Naive thymus-derived CD4-positive, alpha-beta T cell (primary cell): ENCODE measurements around the gene ST6GALNAC4. TPM values are rescaled to one million over a fixed set of nuclear protein-coding genes. Genes with fewer than 3 reads are reported as not detected.

Source experiments
- ATAC-seq: fragments of 150-1000 bp; cut with Tn5 transposase; 2 replicates; pipeline ENCODE4 v1.10.0; 2021; ENCODE audit warnings: mild to moderate bottlenecking, moderate library complexity
- CTCF ChIA-PET: fragments of 350-600 bp; sonication (Branson Sonifier 250); formaldehyde crosslinking; loops from one replicate; lab custom pipeline; 2021; ENCODE audit warnings: antibody characterized with exemption; lab: Charles Lee
- POLR2A ChIA-PET: fragments of 350-600 bp; sonication (Branson Sonifier 250); formaldehyde crosslinking; loops from one replicate; lab custom pipeline; 2021; ENCODE audit warnings: antibody characterized with exemption, inconsistent platforms; lab: Charles Lee
- DNase-seq, 9 donors: peaks; one replicate each; pipeline versions ENCODE4 v3.0.0 to v3.0.0-alpha.2; 2020 to 2022; ENCODE audit warnings: mixed read lengths in 1 of 9
- H3K27ac ChIP-seq: one replicate; pipeline ENCODE4 v1.7.0; 2013; ENCODE audit warnings: mild to moderate bottlenecking, low read depth, low read length, moderate library complexity
- H3K27me3 ChIP-seq, 2 donors: one replicate each; pipeline ENCODE4 v1.7.0; 2013; ENCODE audit warnings: low read length in 2 of 2, mild to moderate bottlenecking in 2 of 2, moderate library complexity in 2 of 2; ENCODE audit not compliant: control insufficient read depth in 2 of 2, insufficient read depth in 2 of 2
- H3K36me3 ChIP-seq, 3 experiments: 1 replicate in 2 of 3; 2 replicates in 1 of 3; pipeline ENCODE4 v1.7.0; 2013; ENCODE audit warnings: low read length in 3 of 3, mild to moderate bottlenecking in 3 of 3, moderate library complexity in 1 of 3; ENCODE audit not compliant: insufficient read depth in 3 of 3, control insufficient read depth in 2 of 3
- H3K4me1 ChIP-seq, 2 donors: one replicate each; pipeline ENCODE4 v1.7.0; 2013; ENCODE audit warnings: low read length in 2 of 2, mild to moderate bottlenecking in 2 of 2, moderate library complexity in 1 of 2; ENCODE audit not compliant: control insufficient read depth in 2 of 2, insufficient read depth in 2 of 2
- H3K4me3 ChIP-seq: 2 replicates; pipeline ENCODE4 v1.7.0; 2013; ENCODE audit warnings: mild to moderate bottlenecking, low read length
- H3K9me3 ChIP-seq, 3 experiments: 1 replicate in 2 of 3; 2 replicates in 1 of 3; pipeline ENCODE4 v1.7.0; 2013; ENCODE audit warnings: low read length in 3 of 3; ENCODE audit not compliant: control insufficient read depth in 2 of 3
- H3K27ac Mint-ChIP-seq, 9 donors: one replicate each; pipeline ENCODE4 v1.8.0; 2020 to 2022; ENCODE audit warnings: mixed read lengths in 9 of 9, mild to moderate bottlenecking in 8 of 9, moderate library complexity in 5 of 9, inconsistent platforms in 2 of 9
- H3K27me3 Mint-ChIP-seq, 5 donors: one replicate each; pipeline ENCODE4 v1.8.0; 2021 to 2022; ENCODE audit warnings: mixed read lengths in 5 of 5, mild to moderate bottlenecking in 1 of 5
- H3K36me3 Mint-ChIP-seq, 5 donors: one replicate each; pipeline ENCODE4 v1.8.0; 2020 to 2022; ENCODE audit warnings: mixed read lengths in 5 of 5, mild to moderate bottlenecking in 3 of 5, inconsistent platforms in 1 of 5
- H3K4me1 Mint-ChIP-seq, 7 donors: one replicate each; pipeline ENCODE4 v1.8.0; 2020 to 2022; ENCODE audit warnings: mixed read lengths in 7 of 7, mild to moderate bottlenecking in 3 of 7, inconsistent platforms in 1 of 7
- H3K4me3 Mint-ChIP-seq, 10 donors: one replicate each; pipeline ENCODE4 v1.8.0; 2020 to 2022; ENCODE audit warnings: mild to moderate bottlenecking in 10 of 10, mixed read lengths in 10 of 10, moderate library complexity in 6 of 10, inconsistent platforms in 2 of 10
- H3K9me3 Mint-ChIP-seq, 11 donors: one replicate each; pipeline ENCODE4 v1.8.0; 2020 to 2022; ENCODE audit warnings: mixed read lengths in 11 of 11, mild to moderate bottlenecking in 4 of 11, inconsistent platforms in 1 of 11, moderate library complexity in 1 of 11
- intact Hi-C, 2 donors: fragments of 100-400 bp; cut with micrococcal nuclease; formaldehyde crosslinking; loops; one replicate each; pipeline ENCODE4 v1.15.1; 2023
- polyA plus RNA-seq, 2 donors: library from polyadenylated mRNA; unstranded; fragments of 300-500 nt; fragmentation: Illumina TruSeq; gene quantifications; one replicate each; pipeline ENCODE4 v1.2.3, GENCODE V29; 2021
- total RNA-seq, 6 experiments: library from RNA in 5 of 6; stranded (reverse) in 5 of 6; gene quantifications; 1 replicate in 5 of 6; 2 replicates in 1 of 6; pipeline ENCODE4 v1.2.3 and lab custom pipeline; 2021 to 2026

The ST6GALNAC4 gene
- total and polyA plus RNA-seq, 7 experiments from 2014 or later: 20.0 to 51.0 (median 31.2) TPM

DNA sequence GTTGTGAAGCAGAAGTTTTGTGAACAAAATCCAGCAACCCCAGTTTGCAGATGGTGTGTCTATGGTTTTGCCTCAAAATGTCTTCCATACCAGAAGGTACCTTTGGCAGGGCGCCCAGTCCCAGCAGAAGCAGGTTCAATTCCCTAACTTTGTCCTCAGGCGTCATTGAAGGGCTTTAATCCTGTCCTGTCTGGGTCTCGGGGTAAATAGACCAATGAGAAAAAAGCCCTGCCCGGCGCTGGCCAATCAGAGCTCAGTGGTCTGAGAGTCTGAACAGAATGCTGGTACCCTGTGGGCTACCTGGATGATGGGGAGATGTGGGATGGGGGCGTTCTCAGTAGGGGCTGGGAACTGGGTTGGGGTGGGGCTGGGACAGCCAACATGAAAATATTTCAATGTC lies 6.2 kb upstream of the ST6GALNAC4 start:
- Histone ChIP-seq H3K27me3 (no peaks in the 10 kb centered on the region), H3K27ac (no peak overlapping the region), H3K9me3 (no peaks in the 10 kb centered on the region), H3K36me3 (no peaks in the 10 kb centered on the region), H3K4me1 (peaks cover 9 to 27% of the 10 kb centered on the region in 2 donors), H3K4me3 (no peak overlapping the region)
- ChIA-PET POLR2A (interaction anchor here (0.9 to 3.1 kb wide), 5 partner anchors 17 to 207 kb away, joined by 3 to 13 read pairs (median 3); partner anchors contain the start of genes PTRH1, TOR2A and TTC16), CTCF (interaction anchor here (0.6 to 4.8 kb wide), 5 partner anchors 19 to 1174 kb away, joined by 3 to 36 read pairs (median 6); partner anchors contain the start of gene TOR2A)
- DNase-seq: no peak
- no peak overlapping the region for H3K4me3 Mint-ChIP-seq
- peaks cover 0 to 32% (median 0%) of the 10 kb centered on the region in 5 donors for H3K27me3 Mint-ChIP-seq
- H3K27ac Mint-ChIP-seq: peak overlapping the region in 1 of 9 donors; percentile 9
- no peaks in the 10 kb centered on the region for H3K36me3 Mint-ChIP-seq
- peaks cover 19 to 36% (median 20%) of the 10 kb centered on the region in 7 donors for H3K4me1 Mint-ChIP-seq
- intact Hi-C loops: no loop called here
- H3K9me3 Mint-ChIP-seq: peaks cover 0 to 9% (median 0%) of the 10 kb centered on the region in 11 donors
- no peak for ATAC-seq

GRCh38 chr9:127921557-127922120 lies 4.8 kb upstream of the ST6GALNAC4 start:
- DNase-seq (peak; percentile 58 to 82 (median 72)), ATAC-seq (peak; percentile 60)
- peaks cover 14 to 30% of the 10 kb centered on the region in 2 donors for H3K4me1 ChIP-seq
- H3K4me3 Mint-ChIP-seq: peak overlapping the region in 7 of 10 donors; percentile 6 to 63 (median 58)
- H3K4me1 Mint-ChIP-seq: peaks cover 20 to 40% (median 30%) of the 10 kb centered on the region in 7 donors
- H3K27me3 Mint-ChIP-seq: peaks cover 0 to 32% (median 0%) of the 10 kb centered on the region in 5 donors
- no peak overlapping the region for H3K27ac ChIP-seq
- H3K36me3 Mint-ChIP-seq: no peaks in the 10 kb centered on the region
- H3K27ac Mint-ChIP-seq: peak overlapping the region in 4 of 9 donors; percentile 6 to 57 (median 18)
- intact Hi-C loops: loop anchor here (1.0 to 2.0 kb wide), 10 partner anchors 51 to 981 kb away; partner anchors contain the start of genes TOR2A (in 2 of the 2) and CDK9 (in 1 of the 2)
- H3K36me3 ChIP-seq: peaks cover 0 to 1% (median 0%) of the 10 kb centered on the region in 3 experiments
- CTCF ChIA-PET: interaction anchor here (0.5 to 4.8 kb wide), 35 partner anchors 8 to 1130 kb away, joined by 3 to 36 read pairs (median 3); partner anchors contain the start of genes CDK9, ST6GALNAC6 and TOR2A
- H3K9me3 Mint-ChIP-seq: peaks cover 0 to 8% (median 0%) of the 10 kb centered on the region in 11 donors
- H3K4me3 ChIP-seq: no peak overlapping the region
- H3K9me3 ChIP-seq: no peaks in the 10 kb centered on the region
- H3K27me3 ChIP-seq: no peaks in the 10 kb centered on the region
- POLR2A ChIA-PET: interaction anchor here (0.6 to 3.1 kb wide), 9 partner anchors 9 to 428 kb away, joined by 3 to 13 read pairs (median 5); partner anchors contain the start of genes AK1, DPM2 and PIP5KL1

DNA sequence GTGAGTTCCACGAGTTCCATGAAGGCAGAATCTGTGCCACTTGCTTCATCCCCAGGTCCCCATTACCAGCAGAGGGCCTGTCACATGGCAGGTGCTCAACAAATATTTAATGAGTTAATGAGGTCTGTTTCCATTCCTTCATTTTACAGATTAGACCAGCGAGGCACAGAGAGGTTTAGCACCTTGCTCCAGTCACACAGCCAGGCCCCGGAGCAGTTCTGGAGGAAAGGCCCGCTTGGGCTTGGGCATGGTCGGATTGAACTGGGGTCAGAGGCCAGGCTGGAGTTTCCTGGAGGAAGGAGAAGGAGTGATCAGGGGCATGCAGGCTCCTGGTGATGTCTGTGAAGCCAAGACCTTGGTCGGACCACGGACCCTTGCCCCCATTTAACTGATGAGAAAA lies 4.0 kb upstream of the ST6GALNAC4 start:
- Mint-ChIP-seq H3K36me3 (no peaks in the 10 kb centered on the region), H3K27ac (peak overlapping the region in 3 of 9 donors; percentile 22 to 77 (median 52)), H3K4me1 (peaks cover 23 to 47% (median 34%) of the 10 kb centered on the region in 7 donors), H3K9me3 (peaks cover 0 to 3% (median 0%) of the 10 kb centered on the region in 11 donors), H3K27me3 (peaks cover 0 to 25% (median 0%) of the 10 kb centered on the region in 5 donors), H3K4me3 (peak overlapping the region in 1 of 10 donors; percentile 8)
- intact Hi-C loops: loop anchor here (1.0 to 2.0 kb wide), 10 partner anchors 50 to 980 kb away; partner anchors contain the start of genes TOR2A (in 2 of the 2) and CDK9 (in 1 of the 2)
- Histone ChIP-seq H3K4me1 (peaks cover 18 to 29% of the 10 kb centered on the region in 2 donors), H3K36me3 (peaks cover 0 to 3% (median 0%) of the 10 kb centered on the region in 3 experiments), H3K27me3 (no peaks in the 10 kb centered on the region), H3K27ac (no peak overlapping the region), H3K4me3 (no peak overlapping the region), H3K9me3 (no peaks in the 10 kb centered on the region)
- no peak for DNase-seq
- ChIA-PET POLR2A (interaction anchor here (0.6 to 3.1 kb wide), 9 partner anchors 9 to 427 kb away, joined by 3 to 13 read pairs (median 5); partner anchors contain the start of genes AK1, DPM2 and PIP5KL1), CTCF (interaction anchor here (0.6 to 4.8 kb wide), 33 partner anchors 8 to 706 kb away, joined by 3 to 36 read pairs (median 3); partner anchors contain the start of genes CDK9, FPGS, ST6GALNAC6 and TOR2A)
- no peak for ATAC-seq

DNA sequence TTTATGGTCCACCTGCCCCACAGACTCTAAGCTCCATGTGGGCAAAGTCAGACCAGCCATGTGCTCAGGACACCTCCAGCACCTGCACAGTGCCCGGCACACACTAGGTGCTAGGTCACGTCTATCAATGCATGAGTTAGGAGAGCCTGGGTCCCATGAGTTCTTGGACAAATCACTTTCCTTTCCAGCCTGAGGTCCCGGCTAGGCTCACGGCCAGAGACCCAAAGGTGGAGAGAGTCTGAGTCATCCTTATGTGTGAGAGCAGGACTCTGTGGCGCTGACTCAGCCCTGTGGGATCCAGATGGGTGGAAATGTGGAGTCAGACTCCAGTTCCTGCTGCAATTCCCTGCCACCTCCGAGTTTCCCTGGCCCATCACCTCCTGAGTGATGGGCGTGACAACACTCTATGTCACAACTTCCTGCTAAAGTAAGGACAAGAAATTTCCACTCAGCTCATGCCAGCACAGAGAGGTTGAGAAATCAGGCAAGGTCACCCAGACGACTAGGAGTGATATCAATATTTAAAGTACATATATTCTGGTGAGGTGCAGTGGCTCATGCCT lies 2.5 kb upstream of the ST6GALNAC4 start:
- Mint-ChIP-seq H3K4me1 (peaks cover 31 to 56% (median 46%) of the 10 kb centered on the region in 7 donors), H3K27me3 (peaks cover 0 to 13% (median 0%) of the 10 kb centered on the region in 5 donors), H3K9me3 (no peaks in the 10 kb centered on the region), H3K27ac (peak overlapping the region in 4 of 9 donors; percentile 34 to 89 (median 78)), H3K4me3 (peak overlapping the region in 5 of 10 donors; percentile 5 to 87 (median 25)), H3K36me3 (no peaks in the 10 kb centered on the region)
- Histone ChIP-seq H3K36me3 (peaks cover 0 to 8% (median 0%) of the 10 kb centered on the region in 3 experiments), H3K4me3 (no peak overlapping the region), H3K27me3 (no peaks in the 10 kb centered on the region), H3K4me1 (peaks cover 29 to 41% of the 10 kb centered on the region in 2 donors), H3K9me3 (no peaks in the 10 kb centered on the region), H3K27ac (no peak overlapping the region)
- ATAC-seq (no peak), DNase-seq (no peak)
- intact Hi-C loops: loop anchor here (5.0 kb wide), 3 partner anchors 37 to 352 kb away; partner anchors contain the start of gene STXBP1 (in 1 of the 2)
- CTCF ChIA-PET: interaction anchor here (0.9 to 4.8 kb wide), 5 partner anchors 50 to 330 kb away, joined by 3 to 36 read pairs (median 18); partner anchors contain the start of genes FPGS and TOR2A
- POLR2A ChIA-PET: interaction anchor here (1.0 to 2.0 kb wide), 3 partner anchors 15 to 148 kb away, joined by 3 to 12 read pairs (median 4); partner anchors contain the start of gene SH2D3C

- intact Hi-C loops: loop anchor here (5.0 kb wide), 3 partner anchors 36 to 351 kb away; partner anchors contain the start of gene STXBP1 (in 1 of the 2)
- H3K36me3 ChIP-seq: peaks cover 0 to 12% (median 0%) of the 10 kb centered on the region in 3 experiments
- DNase-seq (no peak), ATAC-seq (no peak)
- no peaks in the 10 kb centered on the region for H3K27me3 ChIP-seq
- Mint-ChIP-seq H3K4me3 (peak overlapping the region; percentile 1 to 88 (median 55)), H3K9me3 (no peaks in the 10 kb centered on the region), H3K4me1 (peaks cover 31 to 60% (median 46%) of the 10 kb centered on the region in 7 donors), H3K27me3 (peaks cover 0 to 8% (median 0%) of the 10 kb centered on the region in 5 donors), H3K36me3 (peaks cover 0 to 6% (median 0%) of the 10 kb centered on the region in 5 donors), H3K27ac (peak overlapping the region in 6 of 9 donors; percentile 34 to 89 (median 72))
- no peak overlapping the region for H3K4me3 ChIP-seq
- H3K4me1 ChIP-seq: peaks cover 29 to 41% of the 10 kb centered on the region in 2 donors
- no peaks in the 10 kb centered on the region for H3K9me3 ChIP-seq
- POLR2A ChIA-PET: interaction anchor here (0.6 to 4.9 kb wide), 8 partner anchors 8 to 183 kb away, joined by 3 to 81 read pairs (median 4); no protein-coding TSS in a partner anchor
- CTCF ChIA-PET: interaction anchor here (0.7 to 4.8 kb wide), 5 partner anchors 48 to 330 kb away, joined by 3 to 36 read pairs (median 7); partner anchors contain the start of gene TOR2A
- H3K27ac ChIP-seq: peak overlapping the region; percentile 34
These were observed 1.6 kb upstream of the ST6GALNAC4 start for GRCh38 chr9:127918183-127919107.
